H9 (cell line): ENCODE data around the gene HEPN1. TPM values are rescaled to one million over a fixed set of nuclear protein-coding genes. Genes with fewer than 3 reads are reported as not detected.
"Not testable (repeated sequence)": the region's sequence is repeated elsewhere in the genome, so short reads cannot be mapped to it uniquely, and the experiment has no call there.

Source experiments
- DNase-seq: peaks from one replicate; pipeline ENCODE4 v3.0.0-alpha.2; 2017
- H2AFZ ChIP-seq: one replicate; pipeline ENCODE4 v1.6.1; 2013; ENCODE audit warnings: mild to moderate bottlenecking, low read length, control low read depth, moderate library complexity
- H2AK5ac ChIP-seq: 2 replicates; pipeline ENCODE4 v1.6.1; 2013; ENCODE audit warnings: low read length, control low read depth, mixed read lengths; ENCODE audit not compliant: insufficient read length
- H2BK120ac ChIP-seq: one replicate; pipeline ENCODE4 v1.6.1; 2013; ENCODE audit warnings: low read depth, mild to moderate bottlenecking, low read length, control low read depth, inconsistent platforms; ENCODE audit not compliant: poor library complexity, severe bottlenecking
- H2BK12ac ChIP-seq: 2 replicates; pipeline ENCODE4 v1.6.1; 2013; ENCODE audit warnings: low read length, control low read depth, mixed read lengths, low read depth; ENCODE audit not compliant: insufficient read length
- H2BK15ac ChIP-seq: 2 replicates; pipeline ENCODE4 v1.6.1; 2013; ENCODE audit warnings: low read depth, low read length, control low read depth
- H2BK20ac ChIP-seq: one replicate; pipeline ENCODE4 v1.6.1; 2013; ENCODE audit warnings: low read depth, mild to moderate bottlenecking, low read length, control low read depth, inconsistent platforms; ENCODE audit not compliant: poor library complexity, severe bottlenecking
- H2BK5ac ChIP-seq: 2 replicates; pipeline ENCODE4 v1.6.1; 2013; ENCODE audit warnings: low read length, control low read depth, mixed read lengths; ENCODE audit not compliant: insufficient read length
- H3K14ac ChIP-seq: 2 replicates; pipeline ENCODE4 v1.6.1; 2013; ENCODE audit warnings: low read length, control low read depth; ENCODE audit not compliant: insufficient read depth
- H3K18ac ChIP-seq: 2 replicates; pipeline ENCODE4 v1.6.1; 2013; ENCODE audit warnings: low read depth, mild to moderate bottlenecking, mixed read lengths, low read length, control low read depth; ENCODE audit not compliant: insufficient read length
- H3K23ac ChIP-seq: 2 replicates; pipeline ENCODE4 v1.6.1; 2013; ENCODE audit warnings: low read length, control low read depth, mixed read lengths, low read depth; ENCODE audit not compliant: insufficient read length
- H3K23me2 ChIP-seq: 2 replicates; pipeline ENCODE4 v1.6.1; 2013; ENCODE audit warnings: low read depth, mild to moderate bottlenecking, mixed read lengths, low read length, control low read depth; ENCODE audit not compliant: insufficient read length, poor library complexity, severe bottlenecking
- H3K27ac ChIP-seq: 2 replicates; pipeline ENCODE4 v1.5.1; 2013; ENCODE audit warnings: low read length, control low read depth, mixed read lengths, low read depth; ENCODE audit not compliant: insufficient read length
- H3K27me3 ChIP-seq: 2 replicates; pipeline ENCODE4 v1.6.1; 2013; ENCODE audit warnings: low read length, control low read depth, inconsistent platforms; ENCODE audit not compliant: insufficient read depth
- H3K4ac ChIP-seq: 2 replicates; pipeline ENCODE4 v1.6.1; 2013; ENCODE audit warnings: low read depth, mild to moderate bottlenecking, control low read depth, inconsistent platforms, low read length, moderate library complexity
- H3K4me1 ChIP-seq: 2 replicates; pipeline ENCODE4 v1.6.1; 2013; ENCODE audit warnings: low read length, control low read depth, inconsistent platforms; ENCODE audit not compliant: insufficient read depth
- H3K4me2 ChIP-seq: 2 replicates; pipeline ENCODE4 v1.6.1; 2013; ENCODE audit warnings: low read length, control low read depth, mixed read lengths; ENCODE audit not compliant: insufficient read length, insufficient read depth
- H3K56ac ChIP-seq: 2 replicates; pipeline ENCODE4 v1.6.1; 2013; ENCODE audit warnings: low read depth, mild to moderate bottlenecking, mixed read lengths, low read length, control low read depth; ENCODE audit not compliant: insufficient read length
- H3K79me1 ChIP-seq: 2 replicates; pipeline ENCODE4 v1.6.1; 2013; ENCODE audit warnings: low read depth, mild to moderate bottlenecking, moderate library complexity, low read length, control low read depth, inconsistent platforms; ENCODE audit not compliant: insufficient read depth, poor library complexity, severe bottlenecking
- H3K79me2 ChIP-seq: 2 replicates; pipeline ENCODE4 v1.6.1; 2013; ENCODE audit warnings: low read length, control low read depth, inconsistent platforms; ENCODE audit not compliant: insufficient read depth
- H3K9ac ChIP-seq: 2 replicates; pipeline ENCODE4 v1.6.1; 2013; ENCODE audit warnings: low read length, control low read depth, mixed read lengths; ENCODE audit not compliant: insufficient read length; ENCODE audit errors: extremely low read depth
- H3K9me3 ChIP-seq: one replicate; pipeline ENCODE4 v1.6.1; 2013; ENCODE audit warnings: low read depth, low read length, inconsistent platforms; ENCODE audit not compliant: control insufficient read depth
- H3T11ph ChIP-seq: one replicate; pipeline ENCODE4 v1.6.1; 2013; ENCODE audit warnings: mild to moderate bottlenecking, low read length, control low read depth, inconsistent platforms
- H4K20me1 ChIP-seq: one replicate; pipeline ENCODE4 v1.6.1; 2013; ENCODE audit not compliant: control insufficient read depth, insufficient read length, insufficient read depth
- H4K5ac ChIP-seq: 2 replicates; pipeline ENCODE4 v1.6.1; 2013; ENCODE audit warnings: low read depth, mild to moderate bottlenecking, mixed read lengths, low read length, control low read depth; ENCODE audit not compliant: insufficient read length
- H4K8ac ChIP-seq: replicated peaks from 2 replicates; pipeline ENCODE4 v1.6.1; 2013; ENCODE audit warnings: low read length, control low read depth, mixed read lengths, low read depth; ENCODE audit not compliant: insufficient read length
- H4K91ac ChIP-seq: 2 replicates; pipeline ENCODE4 v1.6.1; 2013; ENCODE audit warnings: low read depth, mild to moderate bottlenecking, moderate library complexity, mixed read lengths, low read length, control low read depth; ENCODE audit not compliant: insufficient read length
- H3K27ac Mint-ChIP-seq, 3 experiments: 2 replicates in 2 of 3; 3 replicates in 1 of 3; pipeline ENCODE4 v1.8.0; 2020 to 2021; ENCODE audit warnings: mixed read lengths in 3 of 3, mild to moderate bottlenecking in 1 of 3, moderate library complexity in 1 of 3
- H3K27me3 Mint-ChIP-seq: 2 replicates; pipeline ENCODE4 v1.8.0; 2021; ENCODE audit warnings: low read depth, mild to moderate bottlenecking, moderate library complexity, mixed read lengths
- H3K36me3 Mint-ChIP-seq, 3 experiments: 2 replicates in 2 of 3; 3 replicates in 1 of 3; pipeline ENCODE4 v1.8.0; 2020 to 2021; ENCODE audit warnings: low read depth in 3 of 3, mixed read lengths in 3 of 3; ENCODE audit not compliant: insufficient read depth in 1 of 3
- H3K4me1 Mint-ChIP-seq, 2 experiments: 2 replicates each; pipeline ENCODE4 v1.8.0; 2020; ENCODE audit warnings: mixed read lengths in 2 of 2
- H3K4me3 Mint-ChIP-seq, 2 experiments: 2 replicates in 1 of 2; 3 replicates in 1 of 2; pipeline ENCODE4 v1.8.0; 2020 to 2021; ENCODE audit warnings: mild to moderate bottlenecking in 2 of 2, mixed read lengths in 2 of 2, moderate library complexity in 1 of 2
- H3K9me3 Mint-ChIP-seq, 2 experiments: 2 replicates in 1 of 2; 3 replicates in 1 of 2; pipeline ENCODE4 v1.8.0; 2020; ENCODE audit warnings: mild to moderate bottlenecking in 2 of 2, mixed read lengths in 2 of 2, moderate library complexity in 1 of 2
- WGBS: extraction: QIAGEN DNeasy Blood & Tissue Kit; methylation state at CpG from one replicate; pipeline ENCODE4 v1.1.7; 2013; ENCODE audit warnings: missing lambda C conversion rate, low lambda C conversion rate, mixed read lengths; ENCODE audit not compliant: insufficient read length; ENCODE audit errors: extremely low coverage; 5-methylcytosine and 5-hydroxymethylcytosine counted together
- total RNA-seq: library from RNA; stranded (reverse); gene quantifications from 2 replicates; pipeline ENCODE4 v1.2.1, GENCODE V29; 2021
- TF ChIP-seq, protein P1 (sequence below): fragments of 200-600 bp; sonication (generic); conservative IDR thresholded peaks from 3 replicates; pipeline ENCODE4 v1.8.0; 2021; ENCODE audit warnings: antibody characterized with exemption, mild to moderate bottlenecking

Gene HEPN1
- total RNA-seq, 1 experiment from 2014 or later: not detected

DNA sequence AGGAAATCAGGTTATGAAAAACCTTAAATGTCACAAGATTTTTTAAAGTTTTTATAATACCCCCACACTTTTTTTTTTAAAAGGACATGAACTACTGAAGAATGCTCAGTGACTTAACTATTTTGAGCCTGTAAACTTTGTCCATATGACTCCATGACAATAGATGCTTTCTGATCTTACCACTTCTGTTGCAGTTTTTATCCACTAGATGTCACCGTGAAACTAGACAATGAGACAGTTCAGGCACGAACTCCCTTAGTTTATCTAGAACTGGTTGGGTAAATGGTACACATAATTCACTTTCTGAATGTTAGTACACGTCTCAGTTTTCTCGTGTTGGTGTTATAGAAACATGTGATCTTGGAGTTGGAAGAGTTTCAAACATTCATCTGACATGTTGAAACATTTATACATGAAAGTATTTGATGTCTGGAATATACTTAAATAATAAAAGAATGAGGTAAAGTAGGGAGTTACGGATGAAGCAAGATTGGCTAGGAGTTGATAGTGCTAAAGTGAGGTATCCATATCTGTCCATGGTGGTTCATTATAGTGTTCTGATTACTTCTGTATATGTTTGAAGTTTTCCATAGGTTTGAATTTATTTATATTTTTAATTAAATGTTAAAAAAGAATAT, 43.0 kb downstream of the HEPN1 start:
- Histone ChIP-seq H2AK5ac (no peak overlapping the region), H3K4me1 (no peaks in the 10 kb centered on the region), H3K18ac (no peak overlapping the region), H3K9ac (no peak overlapping the region), H3K4ac (no peak overlapping the region), H3K27ac (no peak overlapping the region), H2BK20ac (no peak overlapping the region), H3K79me1 (no peaks in the 10 kb centered on the region), H2BK5ac (no peak overlapping the region), H3K14ac (no peak overlapping the region), H2BK120ac (no peak overlapping the region), H3K79me2 (no peaks in the 10 kb centered on the region), H3K4me2 (no peak overlapping the region), H2BK15ac (no peak overlapping the region), H3K9me3 (no peaks in the 10 kb centered on the region), H2AFZ (no peak overlapping the region), H4K20me1 (no peaks in the 10 kb centered on the region), H3K23me2 (no peaks in the 10 kb centered on the region), H2BK12ac (no peak overlapping the region), H3K27me3 (no peaks in the 10 kb centered on the region), H4K5ac (no peak overlapping the region), H3T11ph (no peak overlapping the region), H4K8ac (no peak overlapping the region), H4K91ac (no peak overlapping the region), H3K23ac (no peak overlapping the region), H3K56ac (no peak overlapping the region)
- Mint-ChIP-seq H3K36me3 (no peaks in the 10 kb centered on the region), H3K9me3 (peaks cover 0 to 2% of the 10 kb centered on the region in 2 experiments; a peak in 2 of 5 replicates), H3K27ac (no peak overlapping the region), H3K27me3 (peaks cover 13% of the 10 kb centered on the region; the same call in 1 of the 2 replicates), H3K4me1 (no peaks in the 10 kb centered on the region), H3K4me3 (no peak overlapping the region)
- no peak for DNase-seq
- WGBS: 100% methylated on average over 1 of the region's 5 CpGs
- TF ChIP-seq, protein P1, sequence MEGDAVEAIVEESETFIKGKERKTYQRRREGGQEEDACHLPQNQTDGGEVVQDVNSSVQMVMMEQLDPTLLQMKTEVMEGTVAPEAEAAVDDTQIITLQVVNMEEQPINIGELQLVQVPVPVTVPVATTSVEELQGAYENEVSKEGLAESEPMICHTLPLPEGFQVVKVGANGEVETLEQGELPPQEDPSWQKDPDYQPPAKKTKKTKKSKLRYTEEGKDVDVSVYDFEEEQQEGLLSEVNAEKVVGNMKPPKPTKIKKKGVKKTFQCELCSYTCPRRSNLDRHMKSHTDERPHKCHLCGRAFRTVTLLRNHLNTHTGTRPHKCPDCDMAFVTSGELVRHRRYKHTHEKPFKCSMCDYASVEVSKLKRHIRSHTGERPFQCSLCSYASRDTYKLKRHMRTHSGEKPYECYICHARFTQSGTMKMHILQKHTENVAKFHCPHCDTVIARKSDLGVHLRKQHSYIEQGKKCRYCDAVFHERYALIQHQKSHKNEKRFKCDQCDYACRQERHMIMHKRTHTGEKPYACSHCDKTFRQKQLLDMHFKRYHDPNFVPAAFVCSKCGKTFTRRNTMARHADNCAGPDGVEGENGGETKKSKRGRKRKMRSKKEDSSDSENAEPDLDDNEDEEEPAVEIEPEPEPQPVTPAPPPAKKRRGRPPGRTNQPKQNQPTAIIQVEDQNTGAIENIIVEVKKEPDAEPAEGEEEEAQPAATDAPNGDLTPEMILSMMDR: peak; percentile 77

DNA sequence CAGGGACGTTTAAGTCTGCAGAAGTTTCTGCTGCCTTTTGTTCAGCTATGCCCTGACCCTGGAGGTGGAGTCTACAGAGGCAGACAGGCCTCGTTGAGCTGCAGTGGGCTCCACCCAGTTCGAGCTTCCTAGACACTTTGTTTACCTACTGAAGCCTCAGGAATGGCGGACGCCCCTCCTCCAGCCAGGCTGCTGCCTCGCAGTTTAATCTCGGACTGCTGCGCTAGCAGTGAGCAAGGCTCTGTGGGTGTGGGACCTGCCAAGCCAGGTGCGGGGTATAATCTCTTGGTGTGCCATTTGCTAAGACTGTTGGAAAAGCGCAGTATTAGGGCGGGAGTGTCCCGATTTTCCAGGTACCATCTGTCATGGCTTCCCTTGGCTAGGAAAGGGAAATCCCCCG, 49.1 kb downstream of the HEPN1 start:
- not testable (repeated sequence) for H3K27ac Mint-ChIP-seq, H3K9me3 ChIP-seq, H4K5ac ChIP-seq, H3K9ac ChIP-seq, H2AFZ ChIP-seq, H3K14ac ChIP-seq, H3K56ac ChIP-seq, H4K20me1 ChIP-seq, H3K27ac ChIP-seq, H2BK120ac ChIP-seq, H2BK15ac ChIP-seq, DNase-seq, H3K4me1 Mint-ChIP-seq, H2BK12ac ChIP-seq, H3K36me3 Mint-ChIP-seq, H3K9me3 Mint-ChIP-seq, H3K4me3 Mint-ChIP-seq, H3K4ac ChIP-seq, H3K18ac ChIP-seq, H3K79me1 ChIP-seq, H4K91ac ChIP-seq, H3K23me2 ChIP-seq, H3K27me3 ChIP-seq, H3K4me2 ChIP-seq, H3K4me1 ChIP-seq, H2BK20ac ChIP-seq, H3T11ph ChIP-seq, H3K23ac ChIP-seq, H4K8ac ChIP-seq, H2AK5ac ChIP-seq, H3K79me2 ChIP-seq, H2BK5ac ChIP-seq
- H3K27me3 Mint-ChIP-seq: peaks cover 16% of the 10 kb centered on the region; the same call in 1 of the 2 replicates
- WGBS: no CpG with 5 or more reads among the region's 13 CpGs
